H1 (cell line): ENCODE data around the gene USP54. TPM values are rescaled to one million over a fixed set of nuclear protein-coding genes. Genes with fewer than 3 reads are reported as not detected.

Source experiments
- CHD7 ChIP-seq: fragments of 300-600 bp; sonication (generic); IDR thresholded peaks from 2 replicates; pipeline ENCODE4 v1.7.1; 2012; ENCODE audit warnings: low read length, moderate library complexity, mild to moderate bottlenecking, inconsistent platforms; ENCODE audit not compliant: insufficient replicate concordance
- HDAC6 ChIP-seq: IDR thresholded peaks from one replicate; pipeline ENCODE4 v1.7.1; 2012; ENCODE audit warnings: low read depth, mild to moderate bottlenecking, inconsistent platforms, low read length, moderate library complexity
- POLR2A ChIP-seq, 2 experiments: IDR thresholded peaks; 1 replicate in 1 of 2; 2 replicates in 1 of 2; pipeline ENCODE4 v1.6.1; 2011; ENCODE audit warnings: low read depth in 2 of 2, low read length in 2 of 2, mild to moderate bottlenecking in 2 of 2; ENCODE audit errors: control extremely low read depth in 1 of 2
- POU5F1 ChIP-seq: IDR thresholded peaks from 2 replicates; pipeline ENCODE4 v1.6.1; 2011; ENCODE audit warnings: low read depth, mild to moderate bottlenecking, low read length, moderate library complexity
- TAF1 ChIP-seq: IDR thresholded peaks from 2 replicates; pipeline ENCODE4 v1.6.1; 2011; ENCODE audit warnings: mild to moderate bottlenecking, low read depth, low read length
- polyA plus RNA-seq, 7 experiments: library from polyadenylated mRNA; depleted of rRNA in 3 of 7; stranded (reverse) in 5 of 7; unstranded in 2 of 7; fragments of >200 nt in 5 of 7; fragments of 200-250 nt in 2 of 7; gene quantifications; 1 replicate in 5 of 7; 2 replicates in 1 of 7; 4 replicates in 1 of 7; pipeline versions ENCODE4 v1.2.1 to v1.2.3, GENCODE V29; 2011 to 2013; ENCODE audit warnings: missing spikeins in 2 of 7, mixed read lengths in 2 of 7
- total RNA-seq: library from RNA; stranded (reverse); fragmentation: NEBNext Ultra II Directional; extraction: Animal tissue kit (Norgen Biotek cat#: 25700); gene quantifications from 2 replicates; pipeline ENCODE4 v1.2.1, GENCODE V29; 2021

The USP54 gene
- total and polyA plus RNA-seq, 2 of the 8 experiments (the other 6 are each of a cell fraction or from before 2014, with no cell fraction given), result 46.2 to 65.6 TPM

- TF ChIP-seq CHD7, result no peak
- no peak for TF ChIP-seq POU5F1
- no peak for TF ChIP-seq HDAC6
- TF ChIP-seq POLR2A (IDR thresholded peaks at IDR 0.05; ENCODE audit: control extremely low read depth in 1 of 2, low read depth in 2 of 2, low read length in 2 of 2), result peak; percentile 48 to 50
- TF ChIP-seq TAF1, result peak; percentile 74
- TF ChIP-seq, all 59 proteins: peak for 5
These were observed at the start of gene USP54 (continued) for GRCh38 chr10:73590881-73591799.
